Measurements from ENCODE around the gene GNB1L.

GNB1L gene

GRCh38 chr22:19786264-19786585 lies 68.4 kb downstream of the GNB1L start:
- TF ChIP-seq CTCF (IDR thresholded peaks at IDR 0.05; ENCODE audit: insufficient read depth, missing control alignments), result no peak
- DNase-seq (ENCODE audit: insufficient read length, low spot score) (no peak), FAIRE-seq (no peak)

- no peak for FAIRE-seq
- no peak for TF ChIP-seq CTCF (IDR thresholded peaks at IDR 0.05; ENCODE audit: insufficient read depth, missing control alignments)
- DNase-seq (ENCODE audit: insufficient read length, low spot score), result no peak
Measured at GRCh38 chr22:19785461-19786263, 69.0 kb downstream of the GNB1L start.

- FAIRE-seq (no peak), DNase-seq (ENCODE audit: insufficient read length, low spot score) (no peak)
- TF ChIP-seq CTCF (IDR thresholded peaks at IDR 0.05; ENCODE audit: insufficient read depth, missing control alignments), result no peak
Measured at GRCh38 chr22:19784384-19785175, 70.1 kb downstream of the GNB1L start.

GRCh38 chr22:19783586-19784383 lies 70.9 kb downstream of the GNB1L start:
- FAIRE-seq, result no peak

GRCh38 chr22:19782533-19782932 lies 72.1 kb downstream of the GNB1L start:
- DNase-seq (ENCODE audit: insufficient read length, low spot score) (no peak), FAIRE-seq (no peak)
- no peak for TF ChIP-seq CTCF (IDR thresholded peaks at IDR 0.05; ENCODE audit: insufficient read depth, missing control alignments)

More at GRCh38 chr22:19783586-19784383, 70.9 kb downstream of the GNB1L start:
- no peak for DNase-seq (ENCODE audit: insufficient read length, low spot score)
- TF ChIP-seq CTCF (IDR thresholded peaks at IDR 0.05; ENCODE audit: insufficient read depth, missing control alignments), result no peak

GRCh38 chr22:19779685-19780268 lies 74.9 kb downstream of the GNB1L start:
- no peak for FAIRE-seq
- peak; percentile 60 for DNase-seq (ENCODE audit: insufficient read length, low spot score)
- no peak for TF ChIP-seq CTCF (IDR thresholded peaks at IDR 0.05; ENCODE audit: insufficient read depth, missing control alignments)

Data from D721Med (cell line).